MM.1S (cell line): ENCODE measurements around the gene NFYC.

Experiments
- CTCF ChIP-seq: fragments of 300-600 bp; sonication (generic); IDR thresholded peaks from 2 replicates; pipeline ENCODE4 v1.5.1; 2016; ENCODE audit warnings: antibody characterized with exemption, low read length, mixed read lengths
- EZH2 ChIP-seq: fragments of 300-600 bp; sonication (generic); optimal IDR thresholded peaks from 2 replicates; pipeline ENCODE3; 2017; ENCODE audit warnings: low read depth, mild to moderate bottlenecking, antibody characterized with exemption, low read length, mixed read lengths
- EZH2phosphoT487 ChIP-seq: fragments of 300-600 bp; sonication (generic); IDR thresholded peaks from 2 replicates; pipeline ENCODE4 v1.6.1; 2018; ENCODE audit warnings: antibody characterized with exemption, low read length

GRCh38 chr1:40720493-40720892 is 29.0 kb downstream of the NFYC start:
- no peak for TF ChIP-seq CTCF
- TF ChIP-seq EZH2phosphoT487 = no peak
- TF ChIP-seq EZH2 = no peak
